ENCODE results near the gene CCDC8.

- TF ChIP-seq MXI1 (conservative IDR thresholded peaks at IDR 0.05; ENCODE audit: poor library complexity, severe bottlenecking) (no peak), CTCF (IDR thresholded peaks at IDR 0.05; ENCODE audit: poor library complexity, severe bottlenecking) (no peak), REST (IDR thresholded peaks at IDR 0.05; ENCODE audit: borderline replicate concordance) (no peak)
These were observed 20.5 kb downstream of the CCDC8 start for GRCh38 chr19:46392837-46393236.

Measured in neural cell (in vitro differentiated cells).